ENCODE data around the gene OPCML. TPM values are rescaled to one million over a fixed set of nuclear protein-coding genes. Genes with fewer than 3 reads are reported as not detected.

Gene OPCML
- total RNA-seq, 2 donors from 2014 or later = not detected

GRCh38 chr11:132876239-132876638 lies 656.1 kb downstream of the OPCML start:
- Histone ChIP-seq H3K4me3 (no peak overlapping the region), H3K4me1 (ENCODE audit: control insufficient read depth in 1 of 2, low read depth in 2 of 2) (no peaks in the 10 kb centered on the region), H3K36me3 (no peaks in the 10 kb centered on the region), H3K27ac (no peak overlapping the region), H3K27me3 (replicated peaks; ENCODE audit: insufficient read depth) (no peaks in the 10 kb centered on the region), H3K9me3 (no peaks in the 10 kb centered on the region)
- DNase-seq (ENCODE audit: low spot score) (no peak), ATAC-seq (ENCODE audit: insufficient number of reproducible peaks, low FRiP score, low read depth) (no peak)
- TF ChIP-seq CTCF (IDR thresholded peaks at IDR 0.05) = no peak

- no peak overlapping the region for H3K27ac ChIP-seq
- H3K36me3 ChIP-seq = no peaks in the 10 kb centered on the region
- no peak for ATAC-seq (ENCODE audit: insufficient number of reproducible peaks, low FRiP score, low read depth)
- no peaks in the 10 kb centered on the region for H3K4me1 ChIP-seq (ENCODE audit: control insufficient read depth in 1 of 2, low read depth in 2 of 2)
- no peak for DNase-seq (ENCODE audit: low spot score)
- TF ChIP-seq CTCF (IDR thresholded peaks at IDR 0.05) = no peak
- H3K4me3 ChIP-seq = no peak overlapping the region
- H3K27me3 ChIP-seq (replicated peaks; ENCODE audit: insufficient read depth) = no peaks in the 10 kb centered on the region
- H3K9me3 ChIP-seq = no peaks in the 10 kb centered on the region
These were observed 657.7 kb downstream of the OPCML start for GRCh38 chr11:132874638-132875037.

- H3K27me3 ChIP-seq (replicated peaks; ENCODE audit: insufficient read depth) = no peaks in the 10 kb centered on the region
- DNase-seq (ENCODE audit: low spot score) (no peak), ATAC-seq (ENCODE audit: insufficient number of reproducible peaks, low FRiP score, low read depth) (no peak)
- H3K27ac ChIP-seq = no peak overlapping the region
- H3K4me3 ChIP-seq = no peak overlapping the region
- H3K4me1 ChIP-seq (ENCODE audit: control insufficient read depth in 1 of 2, low read depth in 2 of 2) = no peaks in the 10 kb centered on the region
- no peaks in the 10 kb centered on the region for H3K36me3 ChIP-seq
- no peak for TF ChIP-seq CTCF (IDR thresholded peaks at IDR 0.05)
- no peaks in the 10 kb centered on the region for H3K9me3 ChIP-seq
These were observed 658.5 kb downstream of the OPCML start for GRCh38 chr11:132873841-132874240.

- no peaks in the 10 kb centered on the region for H3K27me3 ChIP-seq (replicated peaks; ENCODE audit: insufficient read depth)
- H3K27ac ChIP-seq = no peak overlapping the region
- H3K9me3 ChIP-seq = no peaks in the 10 kb centered on the region
- H3K4me3 ChIP-seq = no peak overlapping the region
- no peak for DNase-seq (ENCODE audit: low spot score)
- no peak for ATAC-seq (ENCODE audit: insufficient number of reproducible peaks, low FRiP score, low read depth)
- no peaks in the 10 kb centered on the region for H3K36me3 ChIP-seq
- TF ChIP-seq CTCF (IDR thresholded peaks at IDR 0.05) = no peak
- H3K4me1 ChIP-seq (ENCODE audit: control insufficient read depth in 1 of 2, low read depth in 2 of 2) = no peaks in the 10 kb centered on the region
These were observed 660.1 kb downstream of the OPCML start for GRCh38 chr11:132872211-132872610.

DNA sequence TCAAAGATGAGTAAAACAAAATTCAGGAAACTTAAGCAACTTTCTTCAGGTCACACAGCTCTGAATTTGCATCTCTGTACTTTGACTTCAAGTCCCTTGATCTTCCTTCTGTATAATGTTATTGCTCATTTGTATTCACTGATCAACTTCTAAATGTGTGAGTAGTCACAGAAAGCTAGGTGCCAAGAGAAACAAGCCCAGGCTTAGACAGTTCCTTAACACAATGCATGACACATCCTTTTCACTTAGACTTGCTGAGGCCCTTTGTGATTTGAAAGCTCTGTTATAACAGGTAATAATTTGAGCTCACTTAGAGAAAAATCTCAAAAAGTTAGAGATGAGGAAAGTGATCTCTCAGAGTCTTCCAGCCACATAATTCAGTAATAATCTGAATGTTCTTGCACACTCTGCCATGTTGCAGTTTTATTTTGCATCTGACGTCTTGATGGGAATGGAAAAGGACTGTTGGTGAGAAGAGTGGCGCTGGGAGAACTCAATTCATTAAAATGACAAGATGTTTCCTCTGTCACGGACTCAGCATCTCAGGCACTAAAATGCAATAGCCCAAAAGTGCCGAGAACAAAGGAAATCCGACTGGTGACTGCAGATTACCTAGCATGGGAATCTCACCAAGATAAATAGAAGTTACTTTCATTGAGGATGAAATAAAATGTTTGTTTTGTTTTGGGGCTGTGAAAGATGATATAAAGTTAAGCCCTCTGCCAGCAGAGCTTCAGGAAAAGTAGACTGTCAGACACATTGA lies 665.3 kb downstream of the OPCML start:
- H3K27me3 ChIP-seq (replicated peaks; ENCODE audit: insufficient read depth) = no peaks in the 10 kb centered on the region
- H3K4me3 ChIP-seq = no peak overlapping the region
- no peak for ATAC-seq (ENCODE audit: insufficient number of reproducible peaks, low FRiP score, low read depth)
- no peaks in the 10 kb centered on the region for H3K36me3 ChIP-seq
- no peaks in the 10 kb centered on the region for H3K4me1 ChIP-seq (ENCODE audit: control insufficient read depth in 1 of 2, low read depth in 2 of 2)
- no peaks in the 10 kb centered on the region for H3K9me3 ChIP-seq
- no peak for DNase-seq (ENCODE audit: low spot score)
- no peak overlapping the region for H3K27ac ChIP-seq
- TF ChIP-seq CTCF (IDR thresholded peaks at IDR 0.05) = no peak

Measured in thoracic aorta (tissue), 2 donors.